Hindlimb muscle (tissue), 1 donor: ENCODE measurements around the gene KCNIP3. TPM values are rescaled to one million over a fixed set of nuclear protein-coding genes. Genes with fewer than 3 reads are reported as not detected.
"Not testable (repeated sequence)": the region's sequence is repeated elsewhere in the genome, so short reads cannot be mapped to it uniquely, and the experiment has no call there.

Experiments used
- DNase-seq: peaks from one replicate; pipeline ENCODE4 v3.0.0-alpha.2; 2013
- polyA plus RNA-seq: library from polyadenylated mRNA; unstranded; fragments of 120-200 nt; gene quantifications from one replicate; pipeline ENCODE4 v1.2.1, GENCODE V29; 2013; ENCODE audit not compliant: insufficient read length

Gene KCNIP3
- polyA plus RNA-seq, 1 donor, result 5.8 TPM

GRCh38 chr2:95348609-95349567, 51.7 kb downstream of the KCNIP3 start:
- DNase-seq, result no peak

GRCh38 chr2:95349568-95350322, 52.6 kb downstream of the KCNIP3 start:
- DNase-seq, result no peak

- DNase-seq, result no peak
Observed at GRCh38 chr2:95350368-95350767, 53.2 kb downstream of the KCNIP3 start.

GRCh38 chr2:95350774-95351597, 53.8 kb downstream of the KCNIP3 start:
- no peak for DNase-seq

GRCh38 chr2:95351598-95351915, 54.4 kb downstream of the KCNIP3 start:
- DNase-seq, result no peak

GRCh38 chr2:95352310-95353054, 55.3 kb downstream of the KCNIP3 start:
- DNase-seq, result no peak

DNA sequence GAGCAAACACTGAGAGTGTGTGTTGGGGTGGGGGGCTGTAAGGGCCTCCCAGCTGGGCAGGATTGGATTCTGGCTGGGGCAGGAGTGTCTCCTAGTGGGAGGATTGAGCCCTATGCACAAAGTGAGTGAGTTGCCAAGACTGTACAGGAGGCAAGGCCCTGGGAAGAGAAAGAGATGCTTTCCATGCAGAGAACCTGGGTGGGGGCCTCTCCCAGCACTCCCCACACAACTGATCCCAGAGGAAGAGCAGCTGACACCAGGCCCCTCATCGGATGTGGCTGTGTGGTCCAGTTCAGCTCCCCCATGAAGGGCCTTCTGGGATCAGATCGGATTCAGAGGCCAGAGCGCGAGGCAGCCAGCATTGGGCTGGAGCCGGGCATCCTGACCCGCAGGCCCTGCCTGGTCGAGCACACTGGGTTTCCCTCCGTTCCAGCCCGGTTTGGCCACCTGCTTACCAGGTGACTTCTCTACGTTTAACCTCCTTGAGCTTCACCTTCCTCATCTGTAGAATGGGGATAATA, 56.0 kb downstream of the KCNIP3 start:
- DNase-seq, result no peak

- no peak for DNase-seq
Observed at GRCh38 chr2:95353613-95354468, 56.7 kb downstream of the KCNIP3 start.

DNA sequence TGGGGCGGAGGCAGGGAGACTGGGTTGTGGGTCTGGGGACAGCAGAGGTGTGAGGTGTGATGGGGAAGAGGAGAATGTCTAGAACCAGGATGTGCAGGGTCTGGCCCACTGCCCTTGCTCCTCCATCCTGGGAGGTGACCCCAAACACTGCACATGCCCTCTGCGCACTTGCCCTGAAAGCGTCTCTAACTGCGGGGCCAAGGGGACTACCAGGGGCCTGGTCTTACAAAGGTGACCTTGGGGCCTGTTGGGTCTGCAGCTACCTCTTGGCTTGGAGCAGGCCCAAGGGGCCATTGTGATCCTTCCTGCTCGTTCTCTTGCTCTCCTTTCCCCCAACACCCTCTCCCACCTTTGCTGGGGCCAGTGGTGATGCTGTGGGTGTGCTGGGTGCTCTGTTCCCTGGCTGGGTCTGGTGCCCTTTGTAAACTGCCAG, 57.3 kb downstream of the KCNIP3 start:
- no peak for DNase-seq

GRCh38 chr2:95354925-95355324, 57.8 kb downstream of the KCNIP3 start:
- DNase-seq, result no peak

DNA sequence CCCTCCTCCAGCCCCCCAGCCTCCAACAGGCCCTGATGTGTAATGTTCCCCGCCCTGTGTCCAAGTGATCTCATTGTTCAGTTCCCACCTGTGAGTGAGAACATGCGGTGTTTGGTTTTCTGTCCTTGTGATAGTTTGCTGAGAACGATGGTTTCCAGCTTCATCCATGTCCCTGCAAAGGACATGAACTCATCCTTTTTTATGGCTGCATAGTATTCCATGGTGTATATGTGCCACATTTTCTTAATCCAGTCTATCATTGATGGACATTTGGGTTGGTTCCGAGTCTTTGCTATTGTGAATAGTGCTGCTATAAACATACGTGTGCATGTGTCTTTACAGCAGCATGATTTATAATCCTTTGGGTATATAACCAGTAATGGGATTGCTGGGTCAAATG, 58.3 kb downstream of the KCNIP3 start:
- not testable (repeated sequence) for DNase-seq

DNA sequence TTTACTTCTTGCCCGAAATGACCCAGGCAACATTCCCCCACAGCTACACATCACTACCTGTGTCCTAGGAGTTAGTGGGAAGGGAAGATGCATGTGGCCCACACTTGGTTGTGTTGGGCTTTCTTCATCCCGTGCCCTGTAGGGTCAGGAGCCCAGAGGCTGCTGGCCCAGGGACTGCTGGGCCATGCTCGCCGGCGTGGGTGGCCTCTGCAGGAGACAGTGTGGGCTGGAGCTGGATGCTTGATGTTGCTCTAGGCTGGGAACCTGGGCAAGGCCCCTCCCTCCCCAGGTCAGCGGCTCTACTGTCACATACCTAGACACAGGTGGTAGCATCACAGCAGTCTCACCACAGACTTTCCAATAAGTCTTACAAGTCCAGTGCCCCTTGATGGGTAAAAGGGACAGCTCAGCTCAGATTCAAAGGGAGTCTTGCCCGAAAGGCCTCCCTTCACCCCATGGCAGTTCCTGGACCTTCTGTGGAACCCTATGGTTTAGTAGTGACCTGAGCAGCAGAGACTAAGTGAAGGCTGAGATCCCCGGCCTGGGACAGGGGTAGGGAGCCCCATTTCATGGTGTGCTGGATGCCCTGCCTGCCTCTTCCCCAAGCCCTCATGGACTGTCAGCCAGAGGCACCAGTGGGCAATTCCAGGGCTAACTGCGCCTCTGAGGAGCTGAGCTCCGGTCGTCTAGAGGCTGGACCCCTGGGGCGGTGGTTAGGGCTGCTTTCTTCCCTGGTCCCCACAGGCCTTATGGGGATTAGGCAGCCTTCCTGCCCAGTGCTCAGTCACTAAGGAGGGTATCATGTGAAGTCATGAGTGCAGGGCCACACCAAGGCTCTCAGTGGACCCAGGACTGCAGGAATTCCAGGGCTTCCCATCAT, 59.9 kb downstream of the KCNIP3 start:
- DNase-seq, result no peak

GRCh38 chr2:95357717-95358280, 60.7 kb downstream of the KCNIP3 start:
- no peak for DNase-seq

- no peak for DNase-seq
Observed at GRCh38 chr2:95359031-95359430, 61.9 kb downstream of the KCNIP3 start.

DNA sequence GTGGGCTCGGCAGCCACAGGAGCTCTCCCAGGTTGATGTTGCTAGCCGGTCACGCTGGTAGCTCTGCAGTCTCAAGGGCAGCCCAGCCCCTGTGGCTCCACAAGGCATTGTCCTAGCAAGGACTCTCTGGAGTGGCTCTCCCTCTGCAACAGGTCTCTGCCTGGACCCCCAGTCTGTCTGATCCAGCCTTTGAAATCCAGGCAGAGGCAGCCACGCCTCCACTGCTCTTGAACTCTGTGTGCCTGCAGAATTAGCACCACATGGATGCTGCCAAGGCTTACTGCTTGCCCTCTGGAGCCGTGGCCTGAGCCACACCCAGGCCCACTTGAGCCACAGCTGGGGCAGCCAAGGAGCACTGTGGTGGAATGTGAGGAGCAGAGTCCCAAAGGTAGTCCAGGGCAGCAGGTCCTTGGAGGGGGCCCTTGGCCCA, 62.4 kb downstream of the KCNIP3 start:
- DNase-seq, result no peak

DNA sequence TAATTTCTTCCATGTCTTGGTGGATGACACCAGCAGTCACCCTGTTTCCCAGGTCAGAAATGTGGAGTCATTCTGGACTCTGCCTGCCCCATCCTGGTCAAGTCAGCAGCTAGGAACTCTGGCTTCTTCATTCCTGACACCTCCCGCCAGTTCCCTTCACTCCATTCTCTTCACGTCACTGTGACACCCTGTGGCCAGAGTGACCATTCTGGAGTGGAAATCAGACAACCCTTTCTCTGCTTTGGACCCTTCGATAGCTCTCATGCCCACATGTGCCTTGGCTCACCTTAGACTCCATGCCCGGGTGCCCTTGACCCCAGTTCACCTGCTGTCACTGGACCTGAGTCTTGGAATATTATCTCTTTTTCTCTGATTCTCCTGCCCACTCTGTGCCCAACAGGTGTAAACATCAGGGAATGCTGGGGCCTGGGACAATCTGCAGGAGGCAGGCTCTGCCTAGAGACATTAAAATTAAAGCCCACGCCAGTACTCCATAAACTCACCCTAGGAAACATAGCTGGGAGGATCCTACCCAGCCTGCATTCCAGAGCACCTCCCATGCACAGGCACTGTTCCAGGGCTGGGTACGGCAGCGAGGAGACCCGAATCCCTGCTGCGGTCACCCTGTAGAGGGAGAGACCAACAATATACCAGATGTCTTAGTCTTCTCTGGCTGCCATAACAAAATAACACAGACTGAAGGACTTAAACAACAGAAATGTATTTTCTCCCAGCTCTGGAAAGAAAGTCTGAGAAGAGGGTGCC, 64.3 kb downstream of the KCNIP3 start:
- no peak for DNase-seq

DNA sequence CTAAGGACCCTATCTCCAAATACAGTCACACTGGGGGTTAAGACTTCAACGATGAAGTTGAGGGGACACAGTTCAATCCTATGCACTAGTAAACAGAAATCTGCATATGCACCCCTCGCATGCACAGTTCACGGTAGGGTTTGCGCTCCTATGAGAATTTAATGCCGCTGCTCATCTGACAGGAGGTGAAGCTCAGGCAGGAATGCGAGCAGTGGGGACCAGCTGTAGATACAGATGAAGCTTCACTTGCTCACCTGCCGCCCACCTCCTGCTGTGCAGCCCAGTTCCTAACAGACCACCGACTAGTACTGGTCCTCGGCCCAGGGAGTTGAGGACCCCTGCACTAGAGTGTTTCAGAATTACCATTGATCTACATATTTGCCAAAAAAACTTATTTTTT, 65.3 kb downstream of the KCNIP3 start:
- DNase-seq, result no peak

DNA sequence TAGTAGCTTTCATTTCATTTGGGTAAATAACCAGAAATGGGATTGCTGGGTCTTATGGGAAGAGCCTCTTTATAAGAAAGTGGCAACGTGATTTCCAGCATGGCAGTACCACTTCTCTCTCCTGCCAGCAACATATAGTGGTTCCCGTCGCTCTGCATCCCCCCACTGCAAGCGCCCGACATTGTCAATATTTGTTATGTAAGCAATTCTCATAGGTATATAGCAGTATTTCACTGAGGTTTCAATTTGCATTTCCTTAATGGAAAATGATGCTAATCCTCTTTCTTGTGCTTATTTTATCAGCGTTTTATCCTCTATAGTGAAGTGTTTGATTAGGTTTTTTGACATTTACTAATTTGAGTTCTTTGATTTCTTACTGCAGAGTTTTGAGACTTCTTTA, 69.4 kb downstream of the KCNIP3 start:
- DNase-seq, result no peak
